GM23338 (cell line): ENCODE data around the gene ATXN7.

Experiments
- CREB1 ChIP-seq: fragments of 250-450 bp; sonication (Bioruptor Pico); IDR thresholded peaks from 2 replicates; pipeline ENCODE4 v1.5.0; 2020; ENCODE audit warnings: low read depth, mild to moderate bottlenecking, moderate library complexity
- CTCF ChIP-seq, 2 experiments: fragments of 200-600 bp in 1 of 2; sonication (generic) in 1 of 2; conservative IDR thresholded peaks; 2 replicates each; pipeline versions ENCODE4 v1.5.1 to v1.6.1; 2016 to 2017; ENCODE audit warnings: antibody characterized with exemption in 2 of 2, low read depth in 2 of 2, mild to moderate bottlenecking in 2 of 2, moderate library complexity in 1 of 2
- ETS1 ChIP-seq: IDR thresholded peaks from 2 replicates; pipeline ENCODE4 v1.6.1; 2016; ENCODE audit warnings: antibody characterized with exemption
- EZH2 ChIP-seq: fragments of 200-600 bp; sonication (generic); IDR thresholded peaks from one replicate; pipeline ENCODE4 v1.8.0; 2017; ENCODE audit warnings: antibody characterized with exemption, mild to moderate bottlenecking, low read depth; ENCODE audit not compliant: unreplicated experiment
- EZH2phosphoT487 ChIP-seq: fragments of 200-600 bp; sonication (generic); IDR thresholded peaks from one replicate; pipeline ENCODE4 v1.8.1; 2018; ENCODE audit warnings: antibody characterized with exemption; ENCODE audit not compliant: unreplicated experiment
- JUNB ChIP-seq: IDR thresholded peaks from one replicate; pipeline ENCODE4 v1.6.1; 2016; ENCODE audit warnings: antibody characterized with exemption; ENCODE audit not compliant: unreplicated experiment
- POLR2AphosphoS5 ChIP-seq: IDR thresholded peaks from 2 replicates; pipeline ENCODE4 v1.6.1; 2016; ENCODE audit warnings: antibody characterized with exemption, low read depth
- STAT1 ChIP-seq: IDR thresholded peaks from one replicate; pipeline ENCODE4 v1.6.1; 2016; ENCODE audit warnings: antibody characterized with exemption; ENCODE audit not compliant: unreplicated experiment
- ZNF462 ChIP-seq: fragments of 250-450 bp; sonication (Bioruptor Pico); IDR thresholded peaks from 2 replicates; pipeline ENCODE4 v1.5.0; 2020; ENCODE audit warnings: mild to moderate bottlenecking, moderate library complexity

DNA sequence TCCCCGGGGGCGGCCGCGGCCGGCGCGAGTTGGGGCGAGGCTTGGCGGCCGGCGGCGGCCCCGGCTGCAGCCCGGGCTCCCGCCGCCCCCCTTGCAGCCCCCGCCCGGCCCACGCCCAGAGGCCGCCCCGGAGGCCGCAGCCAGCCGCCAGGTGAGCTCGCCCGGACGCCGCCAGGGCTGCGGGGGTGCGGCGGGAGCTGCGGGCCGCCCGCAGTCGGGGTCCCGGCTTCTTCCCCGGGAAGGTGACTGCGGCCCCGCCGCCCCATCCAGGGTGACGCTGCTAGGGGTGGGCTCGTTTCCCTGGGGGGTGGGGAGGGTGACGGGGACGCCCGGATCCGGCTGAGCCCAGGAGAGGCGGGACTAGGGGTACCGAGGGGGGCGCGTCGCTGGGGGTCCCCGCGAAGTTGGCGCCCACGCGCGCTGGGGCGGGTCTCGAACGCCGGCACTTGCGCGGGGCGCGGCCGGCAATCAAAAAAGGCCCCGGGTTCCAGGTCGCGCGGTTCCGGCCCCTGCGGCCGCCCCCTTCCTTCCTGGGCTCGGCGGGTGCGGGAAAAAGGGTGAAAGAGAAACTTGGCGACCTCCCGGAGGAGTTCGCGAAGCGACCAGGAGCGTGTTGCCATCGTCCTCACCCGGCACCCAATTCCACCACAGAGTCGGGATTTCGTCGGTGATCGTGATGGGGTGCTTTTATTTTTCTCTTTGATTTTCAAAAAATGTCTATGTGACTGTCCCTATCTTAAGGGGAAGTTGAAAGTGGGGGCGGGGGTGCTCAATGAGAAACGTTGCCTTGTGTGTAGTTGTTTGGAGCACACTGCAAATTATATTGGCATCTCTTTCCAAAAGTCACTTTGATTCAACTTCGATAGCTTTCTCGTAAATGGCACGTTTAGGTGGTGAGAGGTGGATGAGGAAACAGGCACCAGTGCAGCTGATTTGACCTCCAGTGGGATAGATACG lies 619 bp downstream of the ATXN7 start:
- TF ChIP-seq EZH2phosphoT487 (no peak), JUNB (no peak), CTCF (conservative IDR thresholded peaks at IDR 0.05; ENCODE audit: low read depth in 2 of 2) (no peak), EZH2 (no peak), STAT1 (no peak), CREB1 (no peak), ZNF462 (CRISPR knock-in tag) (no peak), POLR2AphosphoS5 (no peak), ETS1 (no peak)
